Measurements from ENCODE around the gene VWF.

The VWF gene

GRCh38 chr12:5924342-5924741 is 200.1 kb downstream of the VWF start:
- Histone ChIP-seq H3K9me3 (ENCODE audit: low read length) (no peaks in the 10 kb centered on the region), H3K4me1 (ENCODE audit: insufficient read depth, low read length) (no peaks in the 10 kb centered on the region), H3K4me3 (ENCODE audit: low read depth in 1 of 2, low read length in 2 of 2) (no peak overlapping the region), H3K27me3 (ENCODE audit: control insufficient read depth in 1 of 2, insufficient read depth in 2 of 2, low read length in 2 of 2) (no peaks in the 10 kb centered on the region), H3K27ac (ENCODE audit: low read depth, low read length) (no peak overlapping the region), H3K9ac (ENCODE audit: low read length) (no peak overlapping the region), H3K36me3 (ENCODE audit: insufficient read depth, low read length) (no peaks in the 10 kb centered on the region)

DNA sequence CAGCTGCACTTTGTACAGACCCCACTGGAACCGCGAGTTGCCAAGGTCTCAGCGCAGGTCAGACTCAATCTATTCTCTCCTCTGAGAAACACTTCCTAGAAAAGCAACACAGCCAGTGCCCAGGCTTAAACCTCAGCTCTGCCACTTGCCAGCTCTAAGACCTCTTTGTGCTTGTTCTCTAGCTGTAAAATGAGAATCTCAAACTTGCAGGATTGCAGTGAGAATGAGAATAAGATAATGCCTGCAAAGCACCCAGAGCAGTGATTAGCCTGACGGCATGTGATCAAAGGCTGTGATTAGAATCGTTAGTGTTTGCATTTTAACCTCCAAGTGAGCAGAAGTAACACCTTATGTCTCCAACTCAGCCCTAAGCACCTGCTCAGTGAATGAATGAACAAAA is 200.7 kb downstream of the VWF start:
- H3K36me3 ChIP-seq (ENCODE audit: insufficient read depth, low read length), result no peaks in the 10 kb centered on the region
- H3K9ac ChIP-seq (ENCODE audit: low read length), result no peak overlapping the region
- H3K27me3 ChIP-seq (ENCODE audit: control insufficient read depth in 1 of 2, insufficient read depth in 2 of 2, low read length in 2 of 2), result no peaks in the 10 kb centered on the region
- no peak overlapping the region for H3K4me3 ChIP-seq (ENCODE audit: low read depth in 1 of 2, low read length in 2 of 2)
- no peak overlapping the region for H3K27ac ChIP-seq (ENCODE audit: low read depth, low read length)
- H3K4me1 ChIP-seq (ENCODE audit: insufficient read depth, low read length), result no peaks in the 10 kb centered on the region
- H3K9me3 ChIP-seq (ENCODE audit: low read length), result no peaks in the 10 kb centered on the region

DNA sequence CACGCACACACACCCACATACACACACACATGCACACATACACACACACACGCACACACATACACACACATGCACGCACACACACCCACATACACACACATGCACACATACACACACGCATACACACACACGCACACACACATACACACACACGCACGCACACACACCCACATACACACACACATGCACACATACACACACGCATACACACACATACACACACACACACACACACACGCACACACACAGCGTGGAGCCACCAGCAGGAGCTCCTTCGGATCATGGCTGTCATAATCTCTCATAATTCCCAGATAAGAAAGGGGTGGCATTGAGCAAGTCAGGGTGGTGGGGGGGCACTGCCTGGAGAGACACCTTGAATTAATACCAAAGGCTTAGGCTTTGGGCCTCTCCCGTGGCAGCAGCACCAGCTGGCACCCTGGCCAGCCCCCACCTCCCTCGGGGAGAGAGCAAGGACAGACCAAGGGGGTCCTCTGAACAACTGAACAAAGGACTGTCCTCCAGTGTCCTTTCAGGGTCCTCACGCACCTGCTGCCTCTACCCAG is 201.3 kb downstream of the VWF start:
- H3K4me1 ChIP-seq (ENCODE audit: insufficient read depth, low read length), result no peaks in the 10 kb centered on the region
- no peaks in the 10 kb centered on the region for H3K36me3 ChIP-seq (ENCODE audit: insufficient read depth, low read length)
- no peaks in the 10 kb centered on the region for H3K9me3 ChIP-seq (ENCODE audit: low read length)
- no peaks in the 10 kb centered on the region for H3K27me3 ChIP-seq (ENCODE audit: control insufficient read depth in 1 of 2, insufficient read depth in 2 of 2, low read length in 2 of 2)
- H3K27ac ChIP-seq (ENCODE audit: low read depth, low read length), result no peak overlapping the region
- H3K4me3 ChIP-seq (ENCODE audit: low read depth in 1 of 2, low read length in 2 of 2), result no peak overlapping the region
- H3K9ac ChIP-seq (ENCODE audit: low read length), result no peak overlapping the region

DNA sequence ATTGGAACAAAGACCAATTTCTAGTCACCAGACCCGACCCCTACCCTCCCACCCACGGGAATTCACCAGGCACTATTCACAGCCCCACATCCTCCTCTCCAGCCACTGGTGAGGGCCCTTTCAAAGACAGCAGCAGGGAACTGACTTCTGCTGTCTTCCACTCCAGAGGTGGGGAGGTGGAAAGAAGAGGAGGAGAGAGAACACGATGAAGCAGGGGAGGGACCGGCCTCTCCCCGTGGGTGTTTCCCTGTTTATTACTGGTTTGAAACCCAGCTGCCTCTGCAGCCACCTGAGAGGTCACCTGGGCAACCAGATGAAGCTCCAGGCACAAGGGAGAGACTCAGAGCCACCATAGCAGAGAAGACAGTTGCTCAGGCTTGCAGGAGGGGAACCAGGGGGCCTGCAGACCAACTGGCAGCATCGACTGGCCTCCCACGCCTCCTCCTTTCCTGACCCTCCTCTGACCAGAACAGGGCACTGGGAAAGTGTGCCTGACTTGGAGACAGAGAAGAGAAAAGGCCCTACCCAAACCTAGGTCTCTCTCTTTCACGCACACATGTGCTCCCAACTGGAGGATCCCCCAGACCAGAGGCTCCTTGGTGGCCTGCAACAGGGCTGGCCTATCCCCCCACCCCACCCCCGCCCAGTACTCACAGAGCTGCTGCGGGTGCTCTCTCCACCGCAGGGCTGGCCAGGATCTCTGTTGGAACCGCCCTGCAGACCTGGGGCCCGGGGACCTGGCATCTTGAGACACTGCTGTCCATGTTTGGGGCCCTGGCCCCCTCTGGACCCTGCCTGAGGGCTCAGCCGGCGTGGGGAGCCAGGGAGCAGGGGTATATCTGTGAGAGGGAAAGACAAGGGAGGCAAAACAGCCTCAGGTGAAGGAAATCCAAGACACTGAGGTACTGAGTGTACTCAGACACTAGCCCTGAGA is 202.2 kb downstream of the VWF start:
- Histone ChIP-seq H3K27ac (ENCODE audit: low read depth, low read length) (no peak overlapping the region), H3K9me3 (ENCODE audit: low read length) (no peaks in the 10 kb centered on the region), H3K4me3 (ENCODE audit: low read depth in 1 of 2, low read length in 2 of 2) (no peak overlapping the region), H3K9ac (ENCODE audit: low read length) (no peak overlapping the region), H3K36me3 (ENCODE audit: insufficient read depth, low read length) (no peaks in the 10 kb centered on the region), H3K4me1 (ENCODE audit: insufficient read depth, low read length) (no peaks in the 10 kb centered on the region), H3K27me3 (ENCODE audit: control insufficient read depth in 1 of 2, insufficient read depth in 2 of 2, low read length in 2 of 2) (no peaks in the 10 kb centered on the region)

DNA sequence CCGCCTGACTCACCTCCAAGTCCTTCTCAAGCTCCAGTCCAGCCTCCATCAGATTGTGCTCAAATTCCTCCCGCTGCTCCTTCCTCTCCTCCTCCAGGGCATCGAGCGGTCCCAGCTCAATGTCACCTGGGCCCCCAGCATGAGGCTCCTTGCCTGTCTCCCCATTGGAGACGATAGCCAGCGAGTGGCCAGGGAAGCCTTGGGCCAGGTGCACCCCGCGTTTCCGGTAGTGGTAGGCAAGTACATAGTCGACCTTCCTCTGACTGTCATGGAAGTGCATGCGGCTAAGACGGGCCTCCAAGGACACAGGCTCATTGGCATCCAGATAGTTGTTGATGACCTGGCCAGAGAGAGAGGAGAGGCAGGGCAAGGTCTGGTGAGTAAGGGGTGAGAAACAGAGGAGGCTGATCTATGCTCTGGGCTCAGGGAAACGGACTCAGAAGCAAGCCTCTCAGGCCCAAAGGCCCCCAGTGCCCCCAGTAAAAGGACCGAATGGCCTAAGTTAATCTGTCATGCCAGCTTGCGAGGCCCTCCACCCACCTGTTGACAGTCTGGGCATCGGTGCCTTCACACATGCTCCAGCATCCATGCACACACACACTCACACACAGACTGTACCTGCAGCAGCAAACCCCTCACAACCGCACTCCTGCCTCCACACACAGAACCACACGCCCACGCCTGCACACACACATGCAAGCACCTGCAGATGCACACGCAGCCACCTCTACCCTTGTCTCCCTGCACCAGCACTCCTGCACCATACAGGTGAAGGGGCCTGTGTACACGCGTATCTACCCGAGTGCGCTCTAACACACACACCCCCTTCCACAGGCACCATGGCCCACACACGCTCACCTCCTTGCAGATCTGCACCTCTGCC is 203.2 kb downstream of the VWF start:
- no peaks in the 10 kb centered on the region for H3K9me3 ChIP-seq (ENCODE audit: low read length)
- H3K4me3 ChIP-seq (ENCODE audit: low read depth in 1 of 2, low read length in 2 of 2), result no peak overlapping the region
- no peak overlapping the region for H3K9ac ChIP-seq (ENCODE audit: low read length)
- no peak overlapping the region for H3K27ac ChIP-seq (ENCODE audit: low read depth, low read length)
- no peaks in the 10 kb centered on the region for H3K27me3 ChIP-seq (ENCODE audit: control insufficient read depth in 1 of 2, insufficient read depth in 2 of 2, low read length in 2 of 2)
- no peaks in the 10 kb centered on the region for H3K36me3 ChIP-seq (ENCODE audit: insufficient read depth, low read length)
- H3K4me1 ChIP-seq (ENCODE audit: insufficient read depth, low read length), result no peaks in the 10 kb centered on the region

DNA sequence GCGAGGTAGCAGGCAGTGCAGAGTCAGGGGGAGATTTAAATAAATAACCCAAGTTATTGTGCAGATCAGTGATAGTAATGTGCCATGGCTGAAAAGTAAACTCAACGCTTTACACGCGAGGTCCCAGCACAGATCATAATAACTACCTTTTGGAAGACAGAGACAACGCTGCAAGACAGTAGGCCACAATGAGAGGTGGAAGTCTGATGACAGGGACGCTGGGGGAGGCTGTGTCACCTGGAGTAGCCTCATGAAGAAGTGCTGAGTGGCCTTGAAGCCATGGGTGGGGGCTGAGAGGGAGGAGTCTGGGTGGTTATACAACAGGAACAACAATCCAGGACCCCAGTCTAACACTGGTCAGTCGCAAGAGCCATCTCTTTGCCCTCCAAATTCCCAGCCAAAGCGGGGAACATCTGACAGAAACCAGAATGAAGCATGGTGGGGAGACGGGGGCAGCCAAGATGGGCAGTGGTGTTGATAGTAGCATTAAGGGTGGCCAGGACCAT is 207.6 kb downstream of the VWF start:
- Histone ChIP-seq H3K27me3 (ENCODE audit: control insufficient read depth in 1 of 2, insufficient read depth in 2 of 2, low read length in 2 of 2) (no peaks in the 10 kb centered on the region), H3K36me3 (ENCODE audit: insufficient read depth, low read length) (no peaks in the 10 kb centered on the region), H3K9ac (ENCODE audit: low read length) (no peak overlapping the region)

GRCh38 chr12:5915511-5915910 is 209.0 kb downstream of the VWF start:
- H3K27me3 ChIP-seq (ENCODE audit: control insufficient read depth in 1 of 2, insufficient read depth in 2 of 2, low read length in 2 of 2), result no peaks in the 10 kb centered on the region
- H3K36me3 ChIP-seq (ENCODE audit: insufficient read depth, low read length), result no peaks in the 10 kb centered on the region
- H3K4me3 ChIP-seq (ENCODE audit: low read depth in 1 of 2, low read length in 2 of 2), result no peak overlapping the region
- no peaks in the 10 kb centered on the region for H3K4me1 ChIP-seq (ENCODE audit: insufficient read depth, low read length)
- no peak overlapping the region for H3K27ac ChIP-seq (ENCODE audit: low read depth, low read length)
- no peak overlapping the region for H3K9ac ChIP-seq (ENCODE audit: low read length)
- H3K9me3 ChIP-seq (ENCODE audit: low read length), result no peaks in the 10 kb centered on the region

More for the DNA sequence above, 207.6 kb downstream of the VWF start:
- Histone ChIP-seq H3K9me3 (ENCODE audit: low read length) (no peaks in the 10 kb centered on the region), H3K4me3 (ENCODE audit: low read depth in 1 of 2, low read length in 2 of 2) (no peak overlapping the region), H3K27ac (ENCODE audit: low read depth, low read length) (no peak overlapping the region), H3K4me1 (ENCODE audit: insufficient read depth, low read length) (no peaks in the 10 kb centered on the region)

DNA sequence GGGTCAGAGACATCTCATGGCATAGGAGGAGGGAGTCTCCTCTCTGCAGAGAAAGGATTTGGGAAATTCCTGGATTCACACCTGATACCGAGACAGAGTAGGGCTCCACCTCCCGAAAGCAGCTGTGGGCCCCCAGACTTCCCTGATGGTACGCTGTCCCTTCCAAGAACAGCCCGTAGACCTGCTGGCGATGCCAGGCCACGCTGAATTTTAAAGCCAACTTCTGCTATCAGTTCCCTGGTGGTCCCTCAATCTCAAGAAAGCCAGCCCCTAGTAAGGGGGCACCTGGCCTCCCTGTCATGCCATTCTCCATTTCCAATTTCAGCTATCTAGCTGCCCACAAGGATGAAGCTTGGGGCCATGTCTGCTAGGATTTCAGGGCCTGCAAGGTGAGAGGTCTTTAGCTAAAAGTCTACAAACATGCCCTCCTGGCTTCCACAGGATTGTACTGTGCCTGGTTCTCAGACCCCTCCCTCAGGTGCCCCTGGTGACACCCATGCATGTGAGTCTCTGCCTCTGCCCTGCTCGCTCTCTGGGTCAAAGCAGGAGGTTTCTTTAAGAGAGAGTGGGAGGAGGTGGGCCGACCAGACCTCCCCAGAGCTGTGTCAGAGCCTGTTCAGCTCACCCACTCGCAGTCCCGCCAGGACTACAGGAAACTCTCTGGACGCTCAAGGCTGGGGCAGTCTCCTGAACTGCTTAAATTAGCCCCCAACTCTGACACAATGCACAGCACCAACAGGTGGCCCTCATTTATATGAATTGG is 209.9 kb downstream of the VWF start:
- no peak overlapping the region for H3K9ac ChIP-seq (ENCODE audit: low read length)
- no peak overlapping the region for H3K27ac ChIP-seq (ENCODE audit: low read depth, low read length)
- H3K9me3 ChIP-seq (ENCODE audit: low read length), result no peaks in the 10 kb centered on the region
- no peaks in the 10 kb centered on the region for H3K4me1 ChIP-seq (ENCODE audit: insufficient read depth, low read length)
- no peaks in the 10 kb centered on the region for H3K36me3 ChIP-seq (ENCODE audit: insufficient read depth, low read length)
- H3K27me3 ChIP-seq (ENCODE audit: control insufficient read depth in 1 of 2, insufficient read depth in 2 of 2, low read length in 2 of 2), result no peaks in the 10 kb centered on the region
- no peak overlapping the region for H3K4me3 ChIP-seq (ENCODE audit: low read depth in 1 of 2, low read length in 2 of 2)

GRCh38 chr12:5913387-5913786 is 211.1 kb downstream of the VWF start:
- no peaks in the 10 kb centered on the region for H3K36me3 ChIP-seq (ENCODE audit: insufficient read depth, low read length)

GRCh38 chr12:5912437-5913334 is 211.8 kb downstream of the VWF start:
- no peaks in the 10 kb centered on the region for H3K4me1 ChIP-seq (ENCODE audit: insufficient read depth, low read length)
- no peak overlapping the region for H3K4me3 ChIP-seq (ENCODE audit: low read depth in 1 of 2, low read length in 2 of 2)
- no peaks in the 10 kb centered on the region for H3K9me3 ChIP-seq (ENCODE audit: low read length)
- H3K27ac ChIP-seq (ENCODE audit: low read depth, low read length), result no peak overlapping the region
- no peak overlapping the region for H3K9ac ChIP-seq (ENCODE audit: low read length)
- no peaks in the 10 kb centered on the region for H3K36me3 ChIP-seq (ENCODE audit: insufficient read depth, low read length)
- H3K27me3 ChIP-seq (ENCODE audit: control insufficient read depth in 1 of 2, insufficient read depth in 2 of 2, low read length in 2 of 2), result no peaks in the 10 kb centered on the region

More at GRCh38 chr12:5913387-5913786, 211.1 kb downstream of the VWF start:
- H3K9ac ChIP-seq (ENCODE audit: low read length), result no peak overlapping the region
- no peaks in the 10 kb centered on the region for H3K4me1 ChIP-seq (ENCODE audit: insufficient read depth, low read length)
- H3K27ac ChIP-seq (ENCODE audit: low read depth, low read length), result no peak overlapping the region
- no peaks in the 10 kb centered on the region for H3K27me3 ChIP-seq (ENCODE audit: control insufficient read depth in 1 of 2, insufficient read depth in 2 of 2, low read length in 2 of 2)
- no peaks in the 10 kb centered on the region for H3K9me3 ChIP-seq (ENCODE audit: low read length)
- no peak overlapping the region for H3K4me3 ChIP-seq (ENCODE audit: low read depth in 1 of 2, low read length in 2 of 2)

All from muscle layer of colon (tissue), 2 donors.